ENCODE results near the gene CUBN.

CUBN gene

GRCh38 chr10:17065273-17065672 lies 64.3 kb downstream of the CUBN start:
- no peak for DNase-seq

- no peak for DNase-seq
These were observed 65.2 kb downstream of the CUBN start for GRCh38 chr10:17064435-17064834.

DNA sequence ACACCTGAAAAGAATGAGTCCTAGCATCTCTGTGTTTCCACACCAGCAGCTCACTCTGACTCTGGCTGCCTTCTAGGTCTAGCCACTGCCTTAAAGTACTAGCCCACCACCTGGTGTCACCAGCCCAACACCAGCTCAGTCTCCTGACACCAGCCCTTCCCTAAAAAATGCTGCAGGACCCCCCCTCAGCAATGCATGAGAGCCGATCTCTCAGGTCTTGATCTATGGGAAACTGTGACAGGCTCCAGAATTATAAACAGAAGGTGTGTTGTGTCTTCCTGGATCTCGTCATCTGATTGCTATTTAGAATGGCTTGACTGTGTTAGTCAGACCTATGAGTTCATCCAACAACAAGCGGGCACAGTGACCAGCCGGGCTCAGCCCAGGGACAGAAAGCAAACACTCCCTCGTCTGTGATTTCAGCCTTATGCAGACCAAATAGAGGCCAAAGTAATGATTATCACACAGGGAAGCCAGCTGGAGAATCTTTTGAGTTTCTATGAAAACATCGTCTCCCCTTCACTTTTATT lies 66.6 kb downstream of the CUBN start:
- no peak for DNase-seq

DNA sequence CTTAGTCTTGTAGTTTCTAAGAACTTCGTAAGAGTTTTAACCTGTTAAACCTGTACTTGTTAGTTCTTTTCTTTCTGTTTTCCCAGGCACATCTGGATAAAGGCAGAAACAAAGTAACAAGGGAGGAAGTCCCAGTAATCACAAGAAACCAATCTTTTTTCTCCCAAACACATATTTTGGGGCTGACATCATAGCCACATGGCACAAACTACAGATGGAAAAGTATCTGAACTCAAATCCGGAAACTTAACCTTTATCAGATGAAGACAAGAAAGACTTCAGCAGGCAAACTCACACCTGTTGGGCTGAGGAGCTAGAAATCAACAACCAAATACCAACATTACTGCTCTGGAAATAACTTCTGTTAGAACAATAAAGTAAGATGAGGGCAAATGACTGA lies 67.1 kb downstream of the CUBN start:
- no peak for DNase-seq

- DNase-seq = no peak
These were observed 67.6 kb downstream of the CUBN start for GRCh38 chr10:17062009-17062408.

- DNase-seq = no peak
These were observed 68.2 kb downstream of the CUBN start for GRCh38 chr10:17061418-17061817.

- no peak for DNase-seq
These were observed 69.3 kb downstream of the CUBN start for GRCh38 chr10:17060289-17060688.

- DNase-seq = no peak
These were observed 70.4 kb downstream of the CUBN start for GRCh38 chr10:17059197-17059688.

- no peak for DNase-seq
These were observed 71.5 kb downstream of the CUBN start for GRCh38 chr10:17058093-17058492.

- DNase-seq = no peak
These were observed 72.7 kb downstream of the CUBN start for GRCh38 chr10:17056781-17057428.

DNA sequence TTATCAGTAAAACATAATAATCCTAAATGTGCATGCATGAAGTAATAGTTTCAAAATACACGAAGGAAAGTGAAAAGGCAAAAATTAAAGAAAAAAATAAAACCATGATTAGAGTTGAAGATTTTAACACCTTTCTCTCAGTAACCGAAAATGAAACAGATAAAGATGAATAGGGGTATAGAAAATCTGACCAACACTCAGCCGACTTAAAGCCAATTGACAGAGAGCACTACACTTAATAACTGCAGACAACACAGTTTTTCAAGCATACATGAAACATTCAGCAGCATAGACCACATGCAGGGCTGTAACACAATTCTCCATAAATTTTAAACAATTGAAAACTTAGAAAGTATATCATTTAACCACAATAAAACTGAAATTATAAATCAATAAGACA lies 76.1 kb downstream of the CUBN start:
- DNase-seq = no peak

DNA sequence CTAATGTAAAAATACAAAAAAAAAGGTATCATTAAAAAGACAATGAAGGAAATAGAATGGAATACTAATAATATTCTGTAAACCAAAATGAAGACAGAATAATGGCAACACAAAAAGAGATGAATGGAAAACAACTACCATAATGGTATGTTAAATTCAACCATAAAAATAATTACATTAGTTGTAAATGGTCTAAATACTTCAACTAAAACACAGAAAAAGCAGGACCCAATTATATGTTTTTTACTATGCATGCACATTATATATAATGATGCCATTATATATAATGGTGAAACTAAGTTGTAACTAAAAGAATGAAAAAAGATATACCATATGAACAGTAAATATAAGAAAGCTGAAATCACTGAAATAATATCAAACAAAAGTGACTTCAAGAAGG lies 76.5 kb downstream of the CUBN start:
- no peak for DNase-seq

GRCh38 chr10:17051851-17052250 lies 77.8 kb downstream of the CUBN start:
- no peak for DNase-seq

DNA sequence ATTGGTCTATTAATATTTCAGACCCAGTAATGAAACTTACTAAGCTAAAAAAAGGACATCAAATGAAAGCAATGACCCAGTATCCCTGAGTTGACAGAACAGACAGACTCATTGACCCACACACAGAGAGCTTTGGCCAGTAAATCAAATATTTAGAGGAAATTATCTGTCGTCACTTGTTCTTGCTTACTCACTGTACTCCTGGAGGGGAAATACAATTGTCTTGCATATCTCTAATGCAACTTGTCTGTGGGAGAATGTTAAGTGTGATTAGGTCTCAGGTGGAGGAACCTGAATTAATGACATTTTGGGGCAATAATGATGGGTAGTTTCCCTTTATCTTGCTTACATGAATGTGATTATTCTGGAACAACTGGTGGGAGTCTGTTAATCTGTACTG lies 80.4 kb downstream of the CUBN start:
- DNase-seq = no peak

DNA sequence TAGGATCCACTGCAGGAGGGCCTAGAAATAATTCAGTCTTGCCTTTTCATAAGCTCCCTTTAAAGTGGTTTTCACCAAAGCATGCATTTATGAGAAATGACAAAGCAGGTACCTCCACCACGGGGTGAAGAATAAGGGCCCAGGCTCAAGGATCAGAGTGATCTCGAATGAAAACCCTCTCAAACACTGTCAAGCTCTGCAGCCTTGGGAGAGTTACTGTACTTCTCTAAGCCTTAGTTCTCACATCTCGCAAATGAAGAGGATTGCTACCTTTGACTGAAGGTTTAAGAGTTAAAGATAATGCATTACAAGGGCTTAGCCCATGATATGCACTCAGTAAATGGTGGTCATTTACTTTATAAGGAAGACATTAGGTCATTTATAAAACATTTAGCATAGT lies 81.7 kb downstream of the CUBN start:
- DNase-seq = no peak

GRCh38 chr10:17046989-17047388 lies 82.6 kb downstream of the CUBN start:
- no peak for DNase-seq

GRCh38 chr10:17043586-17043985 lies 86.0 kb downstream of the CUBN start:
- no peak for DNase-seq

DNA sequence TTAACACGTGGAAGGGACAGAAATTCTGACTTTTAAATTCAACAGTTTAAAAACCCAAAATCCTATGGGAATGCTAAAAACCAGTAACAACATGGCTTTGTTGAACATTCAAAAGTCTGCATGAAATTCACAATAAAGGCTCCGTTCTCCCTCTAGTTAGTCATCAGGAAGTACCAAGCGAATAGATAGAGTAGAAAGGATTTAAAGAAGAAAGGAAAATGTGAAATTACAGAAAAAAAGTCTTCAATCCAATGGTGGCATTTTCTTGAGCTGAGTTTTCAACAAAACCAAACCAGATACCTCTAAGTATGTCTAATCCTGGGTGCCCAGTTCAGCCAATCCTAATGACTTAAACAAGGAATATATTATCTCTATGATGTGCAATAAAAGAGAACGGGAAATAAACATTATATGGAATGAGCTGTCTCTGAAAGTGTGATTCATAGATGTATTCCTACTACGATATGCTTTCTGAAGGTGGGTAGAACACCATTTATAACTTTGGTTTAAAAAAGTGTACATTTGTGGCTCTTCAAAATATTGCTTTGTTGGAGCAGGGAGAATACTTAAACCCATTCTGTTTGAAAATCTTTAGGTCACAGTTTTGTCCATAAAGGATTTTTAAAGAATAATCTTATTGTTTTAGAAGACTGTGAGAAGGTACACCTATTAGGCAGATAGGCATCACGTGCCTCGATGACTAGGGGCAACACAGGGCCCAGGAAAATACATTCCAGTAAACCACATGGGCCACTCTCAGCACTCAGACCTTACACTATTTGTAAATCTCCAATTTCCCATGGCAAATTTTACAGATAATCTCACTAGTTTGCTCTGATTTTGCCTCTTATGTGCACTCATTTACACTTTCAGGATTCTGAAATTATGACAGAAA lies 87.7 kb downstream of the CUBN start:
- no peak for DNase-seq

GRCh38 chr10:17038627-17039026 lies 91.0 kb downstream of the CUBN start:
- DNase-seq = no peak

DNA sequence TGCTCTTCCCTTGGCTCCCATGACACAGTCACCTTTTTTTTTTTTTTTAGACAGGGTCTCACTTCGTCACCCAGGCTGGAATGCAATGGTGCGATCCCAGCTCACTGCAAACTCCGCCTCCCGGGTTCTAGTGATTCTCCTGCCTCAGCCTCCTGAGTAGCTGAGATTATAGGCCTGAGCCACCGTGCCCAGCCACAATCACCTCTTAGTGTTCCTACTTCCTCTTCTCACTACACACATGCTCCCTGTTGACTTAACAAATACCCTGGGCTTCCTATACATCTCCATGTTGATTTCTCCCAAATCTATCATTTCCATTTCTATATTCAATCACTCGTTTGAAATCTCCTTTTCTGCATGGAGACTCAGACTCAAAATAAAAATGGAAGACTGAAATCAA lies 91.7 kb downstream of the CUBN start:
- no peak for DNase-seq

- no peak for DNase-seq
These were observed 94.2 kb downstream of the CUBN start for GRCh38 chr10:17035446-17035845.

DNA sequence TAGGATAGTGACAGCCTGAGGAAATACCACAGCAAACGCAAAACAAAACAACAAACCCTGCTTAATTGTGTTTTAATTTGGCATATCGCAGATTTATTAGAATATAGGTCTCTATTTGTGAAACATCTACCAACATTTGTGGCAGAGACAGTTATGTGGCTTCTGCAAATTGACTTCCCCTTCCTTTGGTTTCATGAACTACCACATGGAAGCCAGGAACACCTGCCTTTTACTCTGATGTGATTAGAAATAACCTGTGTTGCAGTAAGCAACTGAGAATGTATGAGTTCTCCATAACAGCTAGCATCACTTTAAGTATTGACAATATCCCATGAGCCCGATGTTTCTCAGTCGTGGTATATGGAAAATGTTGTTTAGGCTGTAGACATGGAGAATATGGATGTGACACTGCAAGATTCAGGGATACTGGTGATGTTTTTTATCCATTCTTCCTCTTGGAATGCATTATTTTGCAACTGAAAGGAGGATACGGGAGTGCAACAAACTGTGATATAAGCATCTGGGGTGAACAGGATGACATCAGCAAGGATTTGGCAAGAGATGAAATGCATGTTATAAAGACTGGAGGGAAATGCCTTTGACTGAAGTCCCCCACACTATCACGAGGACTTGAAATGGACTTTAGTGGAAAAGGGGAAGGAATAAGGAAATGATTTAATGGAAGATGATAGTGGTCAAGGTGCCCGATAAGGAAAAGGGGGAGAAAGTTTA lies 95.9 kb downstream of the CUBN start:
- DNase-seq = no peak
